ENCODE measurements around the gene OR5L2.

GRCh38 chr11:55847453-55847852, 20.4 kb downstream of the OR5L2 start:
- TF ChIP-seq RAD21 (IDR thresholded peaks at IDR 0.05; ENCODE audit: low read depth): no peak
- TF ChIP-seq REST (IDR thresholded peaks at IDR 0.05; ENCODE audit: low read depth): no peak
- no peak for TF ChIP-seq TAF1 (IDR thresholded peaks at IDR 0.05; ENCODE audit: low read depth)
- no peak for TF ChIP-seq TEAD4 (IDR thresholded peaks at IDR 0.05)
- no peak for TF ChIP-seq EP300 (IDR thresholded peaks at IDR 0.05; ENCODE audit: borderline replicate concordance)
- no peak for TF ChIP-seq ZBTB7A (IDR thresholded peaks at IDR 0.05; ENCODE audit: low read depth)

Data from Ishikawa (cell line).